BE2C (cell line): Measurements from ENCODE around the gene RICTOR.
"Not testable (repeated sequence)": the region's sequence is repeated elsewhere in the genome, so short reads cannot be mapped to it uniquely, and the experiment has no call there.

Experiments
- DNase-seq: peaks from one replicate; pipeline ENCODE4 v3.0.0-alpha.2; 2020
- H3K27me3 ChIP-seq: fragments of 250-450 bp; sonication (Bioruptor Pico); 2 replicates; pipeline ENCODE4 v1.5.1; 2020; ENCODE audit warnings: mild to moderate bottlenecking
- H3K36me3 ChIP-seq: fragments of 250-450 bp; sonication (Bioruptor Pico); 2 replicates; pipeline ENCODE4 v1.5.1; 2020; ENCODE audit warnings: mild to moderate bottlenecking
- H3K4me1 ChIP-seq: fragments of 250-450 bp; sonication (Bioruptor Pico); 2 replicates; pipeline ENCODE4 v1.5.1; 2020
- H3K4me3 ChIP-seq: 2 replicates; pipeline ENCODE4 v1.5.1; 2011; ENCODE audit warnings: low read depth, low read length
- H3K9me3 ChIP-seq: fragments of 250-450 bp; sonication (Bioruptor Pico); 2 replicates; pipeline ENCODE4 v1.5.1; 2020
- CTCF ChIP-seq: IDR thresholded peaks from 2 replicates; pipeline ENCODE4 v1.5.1; 2012; ENCODE audit warnings: mild to moderate bottlenecking, low read depth, low read length

RICTOR gene

GRCh38 chr5:39015743-39016586 lies 58.2 kb downstream of the RICTOR start:
- H3K4me1 ChIP-seq: no peaks in the 10 kb centered on the region
- H3K4me3 ChIP-seq: no peak overlapping the region
- no peaks in the 10 kb centered on the region for H3K27me3 ChIP-seq
- DNase-seq: no peak
- no peaks in the 10 kb centered on the region; the same call in 1 of the 2 replicates for H3K36me3 ChIP-seq
- TF ChIP-seq CTCF: no peak
- no peaks in the 10 kb centered on the region; the same call in 1 of the 2 replicates for H3K9me3 ChIP-seq

- H3K36me3 ChIP-seq: no peaks in the 10 kb centered on the region; the same call in 1 of the 2 replicates
- no peaks in the 10 kb centered on the region for H3K27me3 ChIP-seq
- H3K4me3 ChIP-seq: no peak overlapping the region
- DNase-seq: no peak
- TF ChIP-seq CTCF: no peak
- H3K4me1 ChIP-seq: no peaks in the 10 kb centered on the region
- no peaks in the 10 kb centered on the region; the same call in 1 of the 2 replicates for H3K9me3 ChIP-seq
Observed at GRCh38 chr5:39014561-39014960, 59.6 kb downstream of the RICTOR start.

- no peak for DNase-seq
- no peaks in the 10 kb centered on the region; the same call in 1 of the 2 replicates for H3K9me3 ChIP-seq
- TF ChIP-seq CTCF: no peak
- H3K4me3 ChIP-seq: no peak overlapping the region
- no peaks in the 10 kb centered on the region for H3K36me3 ChIP-seq
- H3K4me1 ChIP-seq: no peaks in the 10 kb centered on the region
- no peaks in the 10 kb centered on the region for H3K27me3 ChIP-seq
Observed at GRCh38 chr5:39013938-39014337, 60.3 kb downstream of the RICTOR start.

- DNase-seq, H3K27me3 ChIP-seq, H3K36me3 ChIP-seq, H3K9me3 ChIP-seq, H3K4me1 ChIP-seq, H3K4me3 ChIP-seq: not testable (repeated sequence)
Observed at GRCh38 chr5:39010958-39011357, 63.2 kb downstream of the RICTOR start.

- Histone ChIP-seq H3K4me3 (no peak overlapping the region), H3K27me3 (no peaks in the 10 kb centered on the region), H3K9me3 (no peaks in the 10 kb centered on the region; the same call in 1 of the 2 replicates), H3K4me1 (no peaks in the 10 kb centered on the region), H3K36me3 (no peaks in the 10 kb centered on the region)
- DNase-seq: no peak
- TF ChIP-seq CTCF: no peak
Observed at GRCh38 chr5:39009981-39010380, 64.2 kb downstream of the RICTOR start.

GRCh38 chr5:39009280-39009679 lies 64.9 kb downstream of the RICTOR start:
- H3K27me3 ChIP-seq: no peaks in the 10 kb centered on the region
- no peaks in the 10 kb centered on the region for H3K36me3 ChIP-seq
- H3K9me3 ChIP-seq: no peaks in the 10 kb centered on the region; the same call in 1 of the 2 replicates
- no peak for DNase-seq
- no peak for TF ChIP-seq CTCF
- H3K4me3 ChIP-seq: no peak overlapping the region
- H3K4me1 ChIP-seq: no peaks in the 10 kb centered on the region
